ENCODE data around the gene DCLRE1B.

DCLRE1B gene

GRCh38 chr1:113859478-113860175, 45.5 kb upstream of the DCLRE1B start:
- 0 out of 2 replicates have a peak, but pooled peaks cover 9% of the 10 kb centered on the region for H3K79me2 ChIP-seq (ENCODE audit: insufficient read depth, low read length)
- H3K9me2 ChIP-seq (replicated peaks; ENCODE audit: low read depth, low read length) = no peaks in the 10 kb centered on the region
- no peak for TF ChIP-seq EZH2phosphoT487 (IDR thresholded peaks at IDR 0.05; ENCODE audit: borderline replicate concordance)
- TF ChIP-seq, protein P1, sequence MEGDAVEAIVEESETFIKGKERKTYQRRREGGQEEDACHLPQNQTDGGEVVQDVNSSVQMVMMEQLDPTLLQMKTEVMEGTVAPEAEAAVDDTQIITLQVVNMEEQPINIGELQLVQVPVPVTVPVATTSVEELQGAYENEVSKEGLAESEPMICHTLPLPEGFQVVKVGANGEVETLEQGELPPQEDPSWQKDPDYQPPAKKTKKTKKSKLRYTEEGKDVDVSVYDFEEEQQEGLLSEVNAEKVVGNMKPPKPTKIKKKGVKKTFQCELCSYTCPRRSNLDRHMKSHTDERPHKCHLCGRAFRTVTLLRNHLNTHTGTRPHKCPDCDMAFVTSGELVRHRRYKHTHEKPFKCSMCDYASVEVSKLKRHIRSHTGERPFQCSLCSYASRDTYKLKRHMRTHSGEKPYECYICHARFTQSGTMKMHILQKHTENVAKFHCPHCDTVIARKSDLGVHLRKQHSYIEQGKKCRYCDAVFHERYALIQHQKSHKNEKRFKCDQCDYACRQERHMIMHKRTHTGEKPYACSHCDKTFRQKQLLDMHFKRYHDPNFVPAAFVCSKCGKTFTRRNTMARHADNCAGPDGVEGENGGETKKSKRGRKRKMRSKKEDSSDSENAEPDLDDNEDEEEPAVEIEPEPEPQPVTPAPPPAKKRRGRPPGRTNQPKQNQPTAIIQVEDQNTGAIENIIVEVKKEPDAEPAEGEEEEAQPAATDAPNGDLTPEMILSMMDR (conservative IDR thresholded peaks at IDR 0.05; ENCODE audit: low read length) = no peak
- no peaks in the 10 kb centered on the region for H3K9me3 ChIP-seq (ENCODE audit: insufficient read depth, low read depth, low read length)
- H3K9ac ChIP-seq (ENCODE audit: low read depth, low read length, poor library complexity, severe bottlenecking) = no peak overlapping the region
- no peaks in the 10 kb centered on the region for H3K4me1 ChIP-seq (ENCODE audit: insufficient read depth, low read length, poor library complexity, severe bottlenecking)
- no peaks in the 10 kb centered on the region for H3K27me3 ChIP-seq (ENCODE audit: insufficient read depth, low read length, poor library complexity, severe bottlenecking)
- H3K4me3 ChIP-seq (ENCODE audit: low read length, poor library complexity, severe bottlenecking) = no peak overlapping the region
- H3F3A ChIP-seq (ENCODE audit: low read depth) = no peaks in the 10 kb centered on the region
- no peaks in the 10 kb centered on the region for H4K20me1 ChIP-seq (ENCODE audit: insufficient read depth, low read length, poor library complexity, severe bottlenecking)
- no peak overlapping the region for H2AFZ ChIP-seq (ENCODE audit: low read length)
- H3K36me3 ChIP-seq (ENCODE audit: insufficient read depth, low read length) = peaks cover 36% of the 10 kb centered on the region
- no peak overlapping the region for H3K4me2 ChIP-seq (ENCODE audit: low read depth, low read length, poor library complexity, severe bottlenecking)

GRCh38 chr1:113860891-113861290, 44.2 kb upstream of the DCLRE1B start:
- Histone ChIP-seq H3K4me3 (ENCODE audit: low read length, poor library complexity, severe bottlenecking) (no peak overlapping the region), H3K9me3 (ENCODE audit: insufficient read depth, low read depth, low read length) (no peaks in the 10 kb centered on the region), H3K4me1 (ENCODE audit: insufficient read depth, low read length, poor library complexity, severe bottlenecking) (peaks cover 5% of the 10 kb centered on the region), H3K27me3 (ENCODE audit: insufficient read depth, low read length, poor library complexity, severe bottlenecking) (no peaks in the 10 kb centered on the region), H3K4me2 (ENCODE audit: low read depth, low read length, poor library complexity, severe bottlenecking) (no peak overlapping the region), H3K9me2 (replicated peaks; ENCODE audit: low read depth, low read length) (no peaks in the 10 kb centered on the region), H3K36me3 (ENCODE audit: insufficient read depth, low read length) (peaks cover 28% of the 10 kb centered on the region), H4K20me1 (ENCODE audit: insufficient read depth, low read length, poor library complexity, severe bottlenecking) (no peaks in the 10 kb centered on the region), H3F3A (ENCODE audit: low read depth) (no peaks in the 10 kb centered on the region), H3K9ac (ENCODE audit: low read depth, low read length, poor library complexity, severe bottlenecking) (no peak overlapping the region), H2AFZ (ENCODE audit: low read length) (no peak overlapping the region), H3K79me2 (ENCODE audit: insufficient read depth, low read length) (peaks cover 22% of the 10 kb centered on the region; the same call in 1 of the 2 replicates)
- TF ChIP-seq EZH2phosphoT487 (IDR thresholded peaks at IDR 0.05; ENCODE audit: borderline replicate concordance) = no peak
- TF ChIP-seq, protein P1 (conservative IDR thresholded peaks at IDR 0.05; ENCODE audit: low read length) = no peak

DNA sequence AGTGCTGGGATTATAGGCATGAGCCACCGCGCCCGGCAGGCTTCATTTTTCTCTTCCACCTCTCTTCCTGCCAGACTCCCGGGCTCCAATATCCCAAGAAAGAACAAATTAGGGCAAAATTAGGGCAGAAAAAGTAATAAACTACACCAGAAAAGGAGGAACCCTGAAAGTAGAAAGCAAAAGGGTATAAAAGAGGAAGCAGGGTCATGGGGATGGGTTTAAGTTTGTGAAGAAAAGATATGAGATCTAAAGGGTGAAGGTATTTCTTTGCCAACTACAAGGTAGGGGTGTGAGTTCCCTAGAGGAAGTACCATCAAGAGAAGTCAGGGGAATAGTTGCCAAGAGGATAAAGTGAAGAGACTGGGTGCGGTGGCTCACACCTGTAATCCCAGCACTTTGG, 43.5 kb upstream of the DCLRE1B start:
- no peak overlapping the region for H3K4me2 ChIP-seq (ENCODE audit: low read depth, low read length, poor library complexity, severe bottlenecking)
- H2AFZ ChIP-seq (ENCODE audit: low read length) = no peak overlapping the region
- no peaks in the 10 kb centered on the region for H3K9me3 ChIP-seq (ENCODE audit: insufficient read depth, low read depth, low read length)
- H3K79me2 ChIP-seq (ENCODE audit: insufficient read depth, low read length) = peaks cover 26% of the 10 kb centered on the region; the same call in 1 of the 2 replicates
- no peaks in the 10 kb centered on the region for H3K27me3 ChIP-seq (ENCODE audit: insufficient read depth, low read length, poor library complexity, severe bottlenecking)
- H3K4me3 ChIP-seq (ENCODE audit: low read length, poor library complexity, severe bottlenecking) = no peak overlapping the region
- peaks cover 21% of the 10 kb centered on the region for H3K36me3 ChIP-seq (ENCODE audit: insufficient read depth, low read length)
- H4K20me1 ChIP-seq (ENCODE audit: insufficient read depth, low read length, poor library complexity, severe bottlenecking) = no peaks in the 10 kb centered on the region
- H3K4me1 ChIP-seq (ENCODE audit: insufficient read depth, low read length, poor library complexity, severe bottlenecking) = peaks cover 6% of the 10 kb centered on the region
- H3K9ac ChIP-seq (ENCODE audit: low read depth, low read length, poor library complexity, severe bottlenecking) = no peak overlapping the region
- no peak for TF ChIP-seq EZH2phosphoT487 (IDR thresholded peaks at IDR 0.05; ENCODE audit: borderline replicate concordance)
- TF ChIP-seq, protein P1 (conservative IDR thresholded peaks at IDR 0.05; ENCODE audit: low read length) = no peak
- H3F3A ChIP-seq (ENCODE audit: low read depth) = no peaks in the 10 kb centered on the region
- no peaks in the 10 kb centered on the region for H3K9me2 ChIP-seq (replicated peaks; ENCODE audit: low read depth, low read length)

Measured in Loucy (cell line).